Type B pancreatic cell (in vitro differentiated cells): Measurements from ENCODE around the gene ZGLP1. TPM values are rescaled to one million over a fixed set of nuclear protein-coding genes. Genes with fewer than 3 reads are reported as not detected.
A peak's percentile ranks its signal among the peaks of the same experiment; 100 is the strongest.

ENCODE experiments used
- DNase-seq: peaks from one replicate; pipeline ENCODE4 v3.0.0; 2021; ENCODE audit warnings: mixed read lengths; ENCODE audit not compliant: unreplicated experiment; ENCODE audit errors: extremely low spot score
- H3K27ac Mint-ChIP-seq: 2 replicates; pipeline ENCODE4 v1.8.0; 2021; ENCODE audit warnings: mild to moderate bottlenecking, mixed read lengths
- H3K27me3 Mint-ChIP-seq: 2 replicates; pipeline ENCODE4 v1.8.0; 2021; ENCODE audit warnings: mixed read lengths
- H3K36me3 Mint-ChIP-seq: 2 replicates; pipeline ENCODE4 v1.8.0; 2021; ENCODE audit warnings: mixed read lengths
- H3K4me1 Mint-ChIP-seq: one replicate; pipeline ENCODE4 v1.8.0; 2021; ENCODE audit warnings: mixed read lengths; ENCODE audit not compliant: unreplicated experiment
- H3K4me3 Mint-ChIP-seq: 2 replicates; pipeline ENCODE4 v1.8.0; 2021; ENCODE audit warnings: mild to moderate bottlenecking, mixed read lengths
- H3K9me3 Mint-ChIP-seq: 2 replicates; pipeline ENCODE4 v1.8.0; 2021; ENCODE audit warnings: mixed read lengths
- total RNA-seq: library from RNA; stranded (reverse); gene quantifications from 2 replicates; pipeline ENCODE4 v1.2.1, GENCODE V29; 2021; ENCODE audit warnings: low replicate concordance
- TF ChIP-seq, protein P1 (sequence below): fragments of 200-600 bp; sonication (generic); conservative IDR thresholded peaks from 2 replicates; pipeline ENCODE4 v1.5.0; 2021; ENCODE audit warnings: antibody characterized with exemption, mild to moderate bottlenecking

The ZGLP1 gene
- total RNA-seq, 1 donor from 2014 or later, result 17.0 TPM

DNA sequence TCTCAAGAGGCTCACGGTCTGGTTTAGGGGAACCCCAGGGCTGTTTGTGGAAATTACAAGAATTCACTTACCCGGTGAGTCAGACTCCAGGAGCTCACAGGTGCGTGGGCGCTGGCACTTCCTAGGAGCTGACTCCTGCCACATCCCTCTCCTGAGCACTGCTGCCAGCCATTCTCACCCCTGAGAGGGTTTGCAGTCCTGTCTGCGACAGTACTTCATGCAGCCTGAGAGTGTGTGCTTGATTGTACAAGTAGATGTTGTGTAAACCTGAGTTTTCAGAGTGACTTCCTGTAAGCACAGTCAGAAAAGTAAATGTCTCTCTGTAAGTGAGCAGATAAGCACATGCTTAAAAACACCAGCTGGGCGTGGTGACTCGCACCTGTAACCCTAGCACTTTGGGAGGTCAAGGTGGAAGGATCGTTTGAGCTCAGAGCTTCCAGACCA is 49.5 kb downstream of the ZGLP1 start:
- no peak for DNase-seq
- peaks cover 12% of the 10 kb centered on the region for H3K36me3 Mint-ChIP-seq
- TF ChIP-seq, protein P1, sequence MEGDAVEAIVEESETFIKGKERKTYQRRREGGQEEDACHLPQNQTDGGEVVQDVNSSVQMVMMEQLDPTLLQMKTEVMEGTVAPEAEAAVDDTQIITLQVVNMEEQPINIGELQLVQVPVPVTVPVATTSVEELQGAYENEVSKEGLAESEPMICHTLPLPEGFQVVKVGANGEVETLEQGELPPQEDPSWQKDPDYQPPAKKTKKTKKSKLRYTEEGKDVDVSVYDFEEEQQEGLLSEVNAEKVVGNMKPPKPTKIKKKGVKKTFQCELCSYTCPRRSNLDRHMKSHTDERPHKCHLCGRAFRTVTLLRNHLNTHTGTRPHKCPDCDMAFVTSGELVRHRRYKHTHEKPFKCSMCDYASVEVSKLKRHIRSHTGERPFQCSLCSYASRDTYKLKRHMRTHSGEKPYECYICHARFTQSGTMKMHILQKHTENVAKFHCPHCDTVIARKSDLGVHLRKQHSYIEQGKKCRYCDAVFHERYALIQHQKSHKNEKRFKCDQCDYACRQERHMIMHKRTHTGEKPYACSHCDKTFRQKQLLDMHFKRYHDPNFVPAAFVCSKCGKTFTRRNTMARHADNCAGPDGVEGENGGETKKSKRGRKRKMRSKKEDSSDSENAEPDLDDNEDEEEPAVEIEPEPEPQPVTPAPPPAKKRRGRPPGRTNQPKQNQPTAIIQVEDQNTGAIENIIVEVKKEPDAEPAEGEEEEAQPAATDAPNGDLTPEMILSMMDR, result no peak
- H3K4me1 Mint-ChIP-seq, result no peaks in the 10 kb centered on the region
- H3K27me3 Mint-ChIP-seq, result no peaks in the 10 kb centered on the region
- peak overlapping the region; percentile 58 for H3K27ac Mint-ChIP-seq
- no peak overlapping the region for H3K4me3 Mint-ChIP-seq
- H3K9me3 Mint-ChIP-seq, result no peaks in the 10 kb centered on the region

DNA sequence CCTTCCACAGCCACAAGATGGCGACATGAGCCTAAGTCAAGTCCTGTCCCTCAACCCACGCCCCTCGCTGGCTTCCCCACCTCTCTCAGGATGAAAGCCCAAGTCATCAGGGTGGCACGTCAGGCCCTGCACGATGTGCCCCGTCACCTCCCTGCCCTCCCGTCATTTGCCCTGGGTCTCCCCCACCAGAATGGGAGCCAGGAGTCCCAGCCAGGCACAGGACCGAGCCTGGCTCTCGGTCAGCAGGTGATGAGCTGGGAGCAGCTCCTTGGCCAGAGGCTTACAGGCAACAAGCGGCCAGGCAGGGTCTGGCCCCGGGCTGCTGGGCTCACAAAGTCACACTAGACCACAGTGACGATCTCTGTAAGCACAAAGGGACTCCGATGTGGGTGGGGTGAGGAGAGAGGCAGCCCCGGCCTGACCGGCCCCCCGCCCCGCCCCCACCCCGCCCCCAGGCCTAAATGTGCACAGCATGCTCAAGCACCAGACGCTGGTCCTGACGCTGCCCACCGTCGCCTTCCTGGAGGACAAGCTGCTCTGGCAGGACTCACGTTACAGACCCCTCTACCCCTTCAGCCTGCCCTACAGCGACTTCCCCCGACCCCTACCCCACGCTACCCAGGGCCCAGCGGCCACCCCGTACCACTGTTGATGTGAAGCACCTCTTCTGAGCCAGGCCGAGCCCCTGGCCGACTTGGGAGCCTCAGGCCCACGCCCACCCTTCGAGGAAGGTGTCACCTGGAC is 50.3 kb downstream of the ZGLP1 start:
- H3K4me1 Mint-ChIP-seq, result no peaks in the 10 kb centered on the region
- no peaks in the 10 kb centered on the region for H3K9me3 Mint-ChIP-seq
- DNase-seq, result peak; percentile 90
- TF ChIP-seq, protein P1, result peak; percentile 83
- peaks cover 14% of the 10 kb centered on the region for H3K36me3 Mint-ChIP-seq
- no peak overlapping the region for H3K27ac Mint-ChIP-seq
- H3K27me3 Mint-ChIP-seq, result no peaks in the 10 kb centered on the region
- H3K4me3 Mint-ChIP-seq, result no peak overlapping the region

DNA sequence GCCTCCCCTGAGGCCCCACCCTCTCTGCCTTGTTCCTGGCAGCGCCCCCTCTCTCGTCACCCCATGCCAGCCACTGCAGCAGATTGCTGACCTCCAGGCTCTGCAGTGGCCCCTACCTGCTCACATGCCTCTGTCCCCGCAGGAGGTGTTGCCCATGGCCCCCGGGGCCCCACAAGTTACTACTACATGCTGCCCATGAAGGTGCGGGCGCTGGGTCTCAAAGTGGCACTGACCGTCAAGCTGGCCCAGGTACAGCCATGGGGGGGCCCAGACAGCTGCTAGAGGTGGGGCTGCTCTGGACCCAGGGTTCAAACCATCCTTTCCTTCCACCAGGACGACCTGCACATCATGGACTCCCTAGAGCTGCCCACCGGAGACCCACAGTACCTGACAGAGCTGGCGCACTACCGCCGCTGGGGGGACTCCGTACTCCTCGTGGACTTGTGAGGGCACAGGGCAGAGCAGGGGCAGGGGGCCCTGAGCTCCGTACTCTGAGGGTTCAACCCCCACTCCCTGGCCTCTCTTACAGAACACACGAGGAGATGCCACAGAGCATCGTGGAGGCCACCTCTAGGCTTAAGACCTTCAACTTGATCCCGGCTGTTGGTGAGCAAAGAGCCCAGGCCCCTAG is 51.4 kb downstream of the ZGLP1 start:
- H3K27me3 Mint-ChIP-seq, result no peaks in the 10 kb centered on the region
- no peak overlapping the region for H3K4me3 Mint-ChIP-seq
- TF ChIP-seq, protein P1, result no peak
- no peaks in the 10 kb centered on the region for H3K4me1 Mint-ChIP-seq
- H3K9me3 Mint-ChIP-seq, result no peaks in the 10 kb centered on the region
- H3K36me3 Mint-ChIP-seq, result peaks cover 14% of the 10 kb centered on the region
- no peak overlapping the region for H3K27ac Mint-ChIP-seq
- no peak for DNase-seq

DNA sequence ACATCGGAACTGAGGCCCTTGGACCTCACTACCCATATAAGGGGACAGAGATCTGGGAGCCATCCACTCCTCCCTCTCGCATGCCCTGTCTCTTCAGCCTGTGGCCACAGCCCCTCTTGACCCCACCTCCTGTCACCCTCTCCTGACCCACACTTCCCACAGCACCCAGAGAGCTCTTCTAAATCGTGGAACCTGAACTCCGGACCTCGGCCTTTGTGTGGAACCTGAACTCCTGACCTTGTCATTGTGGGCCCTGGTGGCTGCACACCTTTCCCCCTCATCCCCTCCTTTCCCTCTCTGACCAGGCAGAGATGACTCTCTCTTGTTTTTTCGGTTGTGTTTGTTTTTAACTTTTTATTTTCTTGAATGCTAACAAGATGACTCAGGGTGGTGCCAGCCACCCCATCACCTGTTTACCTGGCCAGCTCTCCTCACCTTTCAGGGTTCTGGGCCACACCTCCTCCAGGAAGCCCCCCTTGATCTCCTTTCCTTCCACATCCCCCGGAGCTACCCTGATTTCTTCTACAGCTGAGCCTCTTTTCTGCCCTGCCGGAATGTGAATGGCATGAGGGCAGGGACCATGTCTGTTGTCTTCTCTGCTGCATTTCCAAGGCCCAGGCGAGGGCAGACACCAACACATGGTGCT is 52.5 kb downstream of the ZGLP1 start:
- DNase-seq, result no peak
- peaks cover 5% of the 10 kb centered on the region for H3K4me1 Mint-ChIP-seq
- H3K27ac Mint-ChIP-seq, result peak overlapping the region; percentile 37
- H3K27me3 Mint-ChIP-seq, result no peaks in the 10 kb centered on the region
- H3K36me3 Mint-ChIP-seq, result peaks cover 14% of the 10 kb centered on the region
- peak overlapping the region; percentile 16 for H3K4me3 Mint-ChIP-seq
- TF ChIP-seq, protein P1, result no peak
- H3K9me3 Mint-ChIP-seq, result no peaks in the 10 kb centered on the region

DNA sequence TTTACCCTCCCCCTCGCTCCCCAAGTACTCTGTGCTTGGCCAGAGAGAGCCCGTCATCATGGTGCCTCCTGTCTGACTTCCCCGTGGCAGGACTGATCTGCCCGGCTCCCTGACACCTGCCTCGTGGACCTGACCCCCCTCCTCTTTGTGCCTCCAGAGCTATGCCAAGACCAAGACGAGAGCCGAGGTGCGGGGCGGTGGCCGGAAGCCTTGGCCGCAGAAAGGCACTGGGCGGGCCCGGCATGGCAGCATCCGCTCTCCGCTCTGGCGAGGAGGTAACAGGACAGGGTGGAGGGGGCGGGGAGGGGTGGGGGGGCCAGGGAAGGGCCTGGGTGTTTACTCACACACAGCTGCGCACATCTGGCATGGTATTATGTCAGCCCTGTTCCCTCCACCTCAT is 53.1 kb downstream of the ZGLP1 start:
- H3K4me3 Mint-ChIP-seq, result no peak overlapping the region
- H3K27me3 Mint-ChIP-seq, result peaks cover 3% of the 10 kb centered on the region
- H3K4me1 Mint-ChIP-seq, result peaks cover 9% of the 10 kb centered on the region
- H3K27ac Mint-ChIP-seq, result no peak overlapping the region
- TF ChIP-seq, protein P1, result no peak
- no peaks in the 10 kb centered on the region for H3K9me3 Mint-ChIP-seq
- peaks cover 18% of the 10 kb centered on the region for H3K36me3 Mint-ChIP-seq
- no peak for DNase-seq
